OCI-LY1 (cell line): Measurements from ENCODE around the gene IL36G.

Experiments
- EZH2 ChIP-seq: fragments of 200-600 bp; sonication (generic), shearing (Covaris generic); IDR thresholded peaks from 2 replicates; pipeline ENCODE4 v1.8.0; 2017; ENCODE audit warnings: borderline replicate concordance, mixed run types, mild to moderate bottlenecking, antibody characterized with exemption, low read length, moderate library complexity, mixed read lengths
- TF ChIP-seq, protein P1 (sequence below): fragments of 200-600 bp; sonication (generic), shearing (Covaris generic); IDR thresholded peaks from 2 replicates; pipeline ENCODE4 v1.5.1; 2017; ENCODE audit warnings: mild to moderate bottlenecking, antibody characterized with exemption, low read length, moderate library complexity, mixed read lengths

DNA sequence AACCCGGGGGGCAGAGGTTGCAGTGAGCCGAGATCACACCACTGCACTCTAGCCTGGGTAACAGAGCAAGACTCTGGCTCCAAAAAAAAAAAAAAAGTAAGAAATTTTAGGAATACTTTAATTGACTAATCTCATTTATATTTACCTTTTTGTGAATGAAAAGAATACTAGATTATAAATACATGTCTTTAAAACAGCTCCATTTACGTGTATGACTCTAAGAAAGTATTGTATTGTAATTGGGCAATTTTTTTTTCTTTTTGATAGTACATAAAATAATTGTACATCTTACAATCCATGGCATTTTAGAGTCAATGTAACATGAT, 35.5 kb downstream of the IL36G start:
- TF ChIP-seq, protein P1, sequence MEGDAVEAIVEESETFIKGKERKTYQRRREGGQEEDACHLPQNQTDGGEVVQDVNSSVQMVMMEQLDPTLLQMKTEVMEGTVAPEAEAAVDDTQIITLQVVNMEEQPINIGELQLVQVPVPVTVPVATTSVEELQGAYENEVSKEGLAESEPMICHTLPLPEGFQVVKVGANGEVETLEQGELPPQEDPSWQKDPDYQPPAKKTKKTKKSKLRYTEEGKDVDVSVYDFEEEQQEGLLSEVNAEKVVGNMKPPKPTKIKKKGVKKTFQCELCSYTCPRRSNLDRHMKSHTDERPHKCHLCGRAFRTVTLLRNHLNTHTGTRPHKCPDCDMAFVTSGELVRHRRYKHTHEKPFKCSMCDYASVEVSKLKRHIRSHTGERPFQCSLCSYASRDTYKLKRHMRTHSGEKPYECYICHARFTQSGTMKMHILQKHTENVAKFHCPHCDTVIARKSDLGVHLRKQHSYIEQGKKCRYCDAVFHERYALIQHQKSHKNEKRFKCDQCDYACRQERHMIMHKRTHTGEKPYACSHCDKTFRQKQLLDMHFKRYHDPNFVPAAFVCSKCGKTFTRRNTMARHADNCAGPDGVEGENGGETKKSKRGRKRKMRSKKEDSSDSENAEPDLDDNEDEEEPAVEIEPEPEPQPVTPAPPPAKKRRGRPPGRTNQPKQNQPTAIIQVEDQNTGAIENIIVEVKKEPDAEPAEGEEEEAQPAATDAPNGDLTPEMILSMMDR, result no peak
- no peak for TF ChIP-seq EZH2
